Activated CD4-positive, alpha-beta T cell treated with anti-CD3 and anti-CD28 coated beads, Interleukin-2, amount 10 ng/mL, durations not matched to agents 24 days and 14 days (primary cell): ENCODE data around the gene FCHSD1. TPM values are rescaled to one million over a fixed set of nuclear protein-coding genes. Genes with fewer than 3 reads are reported as not detected.
A peak's percentile ranks its signal among the peaks of the same experiment; 100 is the strongest.

ENCODE experiments used
- DNase-seq: peaks from one replicate; pipeline ENCODE4 v3.0.0; 2022
- H3K27ac Mint-ChIP-seq: one replicate; pipeline ENCODE4 v1.8.0; 2022; ENCODE audit warnings: mild to moderate bottlenecking, mixed read lengths
- H3K27me3 Mint-ChIP-seq: one replicate; pipeline ENCODE4 v1.8.0; 2022; ENCODE audit warnings: mixed read lengths
- H3K36me3 Mint-ChIP-seq: one replicate; pipeline ENCODE4 v1.8.0; 2022; ENCODE audit warnings: low read depth, mild to moderate bottlenecking, mixed read lengths
- H3K4me1 Mint-ChIP-seq: one replicate; pipeline ENCODE4 v1.8.0; 2021; ENCODE audit warnings: mixed read lengths
- H3K4me3 Mint-ChIP-seq: one replicate; pipeline ENCODE4 v1.8.0; 2022; ENCODE audit warnings: mild to moderate bottlenecking, moderate library complexity, mixed read lengths
- H3K9me3 Mint-ChIP-seq: one replicate; pipeline ENCODE4 v1.8.0; 2021; ENCODE audit warnings: mixed read lengths
- intact Hi-C: fragments of 100-400 bp; cut with micrococcal nuclease; formaldehyde crosslinking; loops from one replicate; pipeline ENCODE4 v1.15.1; 2023
- total RNA-seq: library from RNA; stranded (reverse); gene quantifications from 2 replicates; pipeline ENCODE4 v1.2.3, GENCODE V29; 2022

The FCHSD1 gene
- total RNA-seq, 1 donor from 2014 or later = 33.1 TPM

DNA sequence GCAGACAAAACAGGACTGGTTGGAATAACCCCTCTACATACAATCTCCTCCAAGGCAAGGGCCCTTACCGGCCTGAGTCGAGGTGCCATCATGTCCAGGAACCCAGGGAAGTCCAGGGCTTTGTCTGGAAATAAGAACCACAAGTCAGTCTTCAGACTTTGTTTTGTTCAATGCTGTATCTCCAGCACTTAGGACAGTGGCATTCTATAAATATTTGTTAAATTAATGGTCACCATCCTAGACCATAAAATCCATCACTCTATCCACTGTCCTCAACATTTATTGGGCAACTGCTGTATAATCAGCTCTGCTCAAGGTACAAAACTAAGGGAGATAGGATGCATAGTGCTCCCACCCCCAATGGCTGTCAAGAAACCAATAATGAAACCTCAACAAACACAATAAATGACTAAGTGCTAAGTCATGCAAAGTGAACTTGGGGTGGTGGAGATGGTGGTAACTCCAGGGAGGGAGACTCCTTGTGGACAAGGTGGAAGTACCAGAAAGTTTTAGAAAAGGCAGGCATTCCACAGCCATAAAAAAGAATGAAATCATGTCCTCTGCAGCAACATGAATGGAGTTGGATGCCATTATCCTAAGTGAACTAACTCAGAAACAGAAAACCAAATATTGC is 9.5 kb downstream of the FCHSD1 start:
- intact Hi-C loops = loop anchor here (1.0 kb wide), 1 partner anchor 49 kb away; no protein-coding TSS in a partner anchor
- Mint-ChIP-seq H3K27ac (peak overlapping the region; percentile 62), H3K27me3 (no peaks in the 10 kb centered on the region), H3K36me3 (peaks cover 39% of the 10 kb centered on the region), H3K4me3 (no peak overlapping the region), H3K9me3 (no peaks in the 10 kb centered on the region), H3K4me1 (peaks cover 26% of the 10 kb centered on the region)
- no peak for DNase-seq

DNA sequence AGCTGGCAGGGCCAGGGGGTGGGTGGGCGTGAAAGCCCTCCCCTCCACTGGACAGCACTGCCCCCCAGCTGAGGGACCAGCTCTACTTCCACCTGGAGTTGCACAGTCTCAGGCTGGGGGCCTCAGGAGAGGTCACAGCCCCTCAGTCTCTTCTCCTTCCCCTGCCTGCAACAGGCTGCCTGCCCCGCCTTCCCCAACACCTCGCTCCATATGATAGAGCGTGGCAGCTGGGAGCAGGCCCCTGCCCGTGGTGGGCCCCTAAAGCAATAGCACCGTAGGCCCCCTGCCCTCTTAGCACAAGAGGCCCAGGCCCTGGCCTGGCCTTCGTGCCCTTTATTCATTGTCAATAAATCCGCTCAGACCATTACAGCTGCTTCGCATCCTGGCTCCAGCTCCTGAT is 10.5 kb downstream of the FCHSD1 start:
- DNase-seq = no peak
- Mint-ChIP-seq H3K27ac (no peak overlapping the region), H3K36me3 (peaks cover 36% of the 10 kb centered on the region), H3K27me3 (no peaks in the 10 kb centered on the region), H3K4me1 (peaks cover 30% of the 10 kb centered on the region), H3K4me3 (no peak overlapping the region), H3K9me3 (no peaks in the 10 kb centered on the region)
- intact Hi-C loops = no loop called here

DNA sequence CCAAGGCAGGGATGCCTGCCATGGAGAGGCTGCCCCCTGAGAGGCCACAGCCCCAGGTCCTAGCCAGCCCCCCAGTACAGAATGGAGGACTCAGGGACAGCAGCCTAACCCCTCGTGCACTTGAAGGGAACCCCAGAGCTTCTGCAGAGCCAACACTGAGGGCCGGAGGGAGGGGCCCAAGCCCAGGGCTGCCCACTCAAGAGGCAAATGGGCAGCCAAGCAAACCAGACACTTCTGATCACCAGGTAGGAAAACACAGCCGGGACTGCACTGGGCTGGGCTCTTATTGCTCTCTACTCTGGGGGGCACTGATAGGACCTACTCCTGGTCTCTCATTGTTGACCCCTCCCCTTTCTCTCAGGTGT is 11.2 kb downstream of the FCHSD1 start:
- Mint-ChIP-seq H3K9me3 (no peaks in the 10 kb centered on the region), H3K27ac (no peak overlapping the region), H3K4me3 (no peak overlapping the region), H3K36me3 (peaks cover 39% of the 10 kb centered on the region), H3K4me1 (peaks cover 35% of the 10 kb centered on the region), H3K27me3 (no peaks in the 10 kb centered on the region)
- intact Hi-C loops = no loop called here
- DNase-seq = no peak

DNA sequence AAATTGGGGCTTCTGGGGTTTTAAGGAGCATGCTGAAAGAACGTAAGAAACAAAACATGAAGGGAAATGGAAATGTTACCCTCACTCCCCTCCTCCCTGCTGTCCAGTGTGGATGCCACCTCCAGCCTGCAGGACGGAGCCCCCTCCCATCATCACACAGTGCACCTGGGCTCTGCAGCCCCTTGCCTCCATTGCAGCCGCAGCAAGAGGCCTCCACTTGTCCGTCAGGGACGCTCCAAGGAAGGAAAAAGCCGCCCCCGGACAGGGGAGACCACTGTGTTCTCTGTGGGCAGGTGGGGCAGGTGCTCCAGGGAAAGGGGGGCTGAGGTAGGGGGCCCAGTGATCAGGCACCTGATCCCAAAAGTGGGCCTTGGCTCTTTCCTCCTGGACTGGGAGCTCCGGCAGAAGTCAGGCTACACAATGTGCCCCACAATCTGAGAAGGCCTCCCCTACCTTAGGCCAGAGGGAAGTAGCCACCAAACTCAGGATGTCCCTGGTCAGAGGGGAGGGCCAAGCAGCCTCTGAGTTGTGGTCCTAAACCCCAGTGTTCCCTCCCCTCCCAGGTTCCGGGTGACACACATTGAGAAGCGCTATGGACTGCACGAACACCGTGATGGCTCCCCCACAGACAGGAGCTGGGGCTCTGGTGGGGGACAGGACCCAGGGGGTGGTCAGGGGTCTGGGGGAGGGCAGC is 11.7 kb downstream of the FCHSD1 start:
- H3K27ac Mint-ChIP-seq = peak overlapping the region; percentile 92
- H3K27me3 Mint-ChIP-seq = no peaks in the 10 kb centered on the region
- peaks cover 37% of the 10 kb centered on the region for H3K36me3 Mint-ChIP-seq
- peaks cover 38% of the 10 kb centered on the region for H3K4me1 Mint-ChIP-seq
- no peak overlapping the region for H3K4me3 Mint-ChIP-seq
- intact Hi-C loops = loop anchor here (10.0 kb wide), 1 partner anchor 315 kb away; the partner anchor contains the start of gene TAF7
- no peak for DNase-seq
- no peaks in the 10 kb centered on the region for H3K9me3 Mint-ChIP-seq

DNA sequence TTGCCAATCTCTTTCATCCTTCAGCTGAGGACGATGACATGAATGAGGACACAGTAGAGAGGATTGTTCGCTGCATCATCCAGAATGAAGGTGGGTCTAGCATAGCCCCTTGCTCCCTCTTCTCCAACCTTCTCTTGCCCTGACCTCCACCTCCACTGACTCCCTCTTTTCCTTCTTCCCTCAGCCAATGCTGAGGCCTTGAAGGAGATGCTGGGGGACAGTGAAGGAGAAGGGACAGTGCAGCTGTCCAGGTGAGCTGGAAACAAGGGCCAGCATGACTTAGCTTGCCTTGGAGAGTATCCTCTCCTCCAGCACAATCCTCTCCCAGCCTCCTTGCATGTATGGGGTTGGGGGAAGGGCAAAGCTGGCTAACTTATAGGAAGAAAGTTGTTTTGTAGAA is 12.4 kb downstream of the FCHSD1 start:
- no peaks in the 10 kb centered on the region for H3K9me3 Mint-ChIP-seq
- DNase-seq = no peak
- peak overlapping the region; percentile 96 for H3K4me3 Mint-ChIP-seq
- intact Hi-C loops = loop anchor here (10.0 kb wide), 1 partner anchor 314 kb away; the partner anchor contains the start of gene TAF7
- no peaks in the 10 kb centered on the region for H3K27me3 Mint-ChIP-seq
- H3K4me1 Mint-ChIP-seq = peaks cover 42% of the 10 kb centered on the region
- H3K36me3 Mint-ChIP-seq = peaks cover 39% of the 10 kb centered on the region
- H3K27ac Mint-ChIP-seq = peak overlapping the region; percentile 92

DNA sequence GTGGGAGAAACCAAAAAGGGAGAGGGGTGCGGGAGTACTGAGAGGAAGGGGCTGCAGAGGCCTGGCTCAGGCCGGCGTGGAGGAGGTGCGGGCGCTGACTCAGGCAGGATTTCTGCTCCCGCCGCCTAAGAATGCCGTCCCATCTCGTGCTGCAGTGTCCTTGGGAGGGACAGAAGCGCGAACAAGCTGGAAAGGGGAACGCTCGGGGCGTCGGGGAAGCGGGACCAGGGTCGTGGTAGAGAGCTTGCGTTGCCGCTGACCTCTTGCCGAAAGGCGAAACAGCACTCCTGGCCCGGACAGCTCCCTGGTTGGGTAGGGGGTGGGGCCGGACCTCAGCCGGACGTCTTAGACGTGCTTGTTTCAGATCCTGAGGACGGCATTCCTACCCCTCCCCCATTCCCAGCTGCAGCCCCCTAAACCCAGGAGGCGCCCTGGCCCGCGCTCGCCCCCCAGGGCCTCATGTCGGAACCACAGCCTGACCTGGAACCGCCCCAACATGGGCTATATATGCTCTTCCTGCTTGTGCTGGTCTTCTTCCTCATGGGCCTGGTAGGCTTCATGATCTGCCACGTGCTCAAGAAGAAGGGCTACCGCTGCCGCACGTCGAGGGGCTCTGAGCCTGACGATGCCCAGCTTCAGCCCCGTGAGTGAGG is 13.3 kb downstream of the FCHSD1 start:
- Mint-ChIP-seq H3K9me3 (no peaks in the 10 kb centered on the region), H3K27ac (peak overlapping the region; percentile 92), H3K4me3 (peak overlapping the region; percentile 96), H3K27me3 (no peaks in the 10 kb centered on the region), H3K4me1 (peaks cover 44% of the 10 kb centered on the region), H3K36me3 (peaks cover 38% of the 10 kb centered on the region)
- intact Hi-C loops = loop anchor here (10.0 kb wide), 1 partner anchor 313 kb away; the partner anchor contains the start of gene TAF7
- peak; percentile 87 for DNase-seq

DNA sequence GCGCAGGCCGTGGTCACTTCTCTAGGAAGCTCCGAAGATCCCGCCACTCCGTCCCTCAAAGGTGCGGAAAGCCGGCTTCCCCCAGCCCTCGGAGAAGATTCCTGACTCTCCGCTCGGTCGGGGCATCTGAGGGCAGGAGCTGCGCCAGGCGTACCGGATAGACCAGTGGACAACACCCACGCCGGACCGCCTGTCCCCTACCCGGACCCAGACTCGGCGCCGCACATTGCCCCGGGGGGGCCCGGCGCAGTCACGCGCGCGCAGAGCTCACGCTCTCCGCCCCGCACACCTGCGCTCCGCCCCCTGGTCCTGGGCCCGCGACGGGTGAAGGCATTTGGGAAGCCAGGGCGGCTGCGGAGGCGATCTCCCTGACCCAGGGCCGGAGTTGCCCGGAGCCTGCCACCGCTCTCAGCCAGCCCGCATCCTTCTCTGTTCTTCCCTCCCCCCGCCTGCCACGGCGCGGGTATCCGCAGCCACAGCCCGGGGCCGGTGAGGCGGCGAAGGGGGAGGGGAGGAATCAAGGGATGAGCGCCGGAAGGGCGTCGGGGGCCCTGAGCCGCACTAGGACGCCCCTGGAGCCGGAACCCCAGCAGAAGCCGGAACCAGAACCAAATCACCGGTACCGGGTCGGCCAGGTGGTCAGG is 14.0 kb downstream of the FCHSD1 start:
- H3K4me3 Mint-ChIP-seq = peak overlapping the region; percentile 96
- intact Hi-C loops = loop anchor here (10.0 kb wide), 1 partner anchor 312 kb away; the partner anchor contains the start of gene TAF7
- H3K4me1 Mint-ChIP-seq = peaks cover 48% of the 10 kb centered on the region
- no peaks in the 10 kb centered on the region for H3K27me3 Mint-ChIP-seq
- DNase-seq = peak; percentile 89
- H3K9me3 Mint-ChIP-seq = no peaks in the 10 kb centered on the region
- H3K36me3 Mint-ChIP-seq = peaks cover 35% of the 10 kb centered on the region
- H3K27ac Mint-ChIP-seq = peak overlapping the region; percentile 92

DNA sequence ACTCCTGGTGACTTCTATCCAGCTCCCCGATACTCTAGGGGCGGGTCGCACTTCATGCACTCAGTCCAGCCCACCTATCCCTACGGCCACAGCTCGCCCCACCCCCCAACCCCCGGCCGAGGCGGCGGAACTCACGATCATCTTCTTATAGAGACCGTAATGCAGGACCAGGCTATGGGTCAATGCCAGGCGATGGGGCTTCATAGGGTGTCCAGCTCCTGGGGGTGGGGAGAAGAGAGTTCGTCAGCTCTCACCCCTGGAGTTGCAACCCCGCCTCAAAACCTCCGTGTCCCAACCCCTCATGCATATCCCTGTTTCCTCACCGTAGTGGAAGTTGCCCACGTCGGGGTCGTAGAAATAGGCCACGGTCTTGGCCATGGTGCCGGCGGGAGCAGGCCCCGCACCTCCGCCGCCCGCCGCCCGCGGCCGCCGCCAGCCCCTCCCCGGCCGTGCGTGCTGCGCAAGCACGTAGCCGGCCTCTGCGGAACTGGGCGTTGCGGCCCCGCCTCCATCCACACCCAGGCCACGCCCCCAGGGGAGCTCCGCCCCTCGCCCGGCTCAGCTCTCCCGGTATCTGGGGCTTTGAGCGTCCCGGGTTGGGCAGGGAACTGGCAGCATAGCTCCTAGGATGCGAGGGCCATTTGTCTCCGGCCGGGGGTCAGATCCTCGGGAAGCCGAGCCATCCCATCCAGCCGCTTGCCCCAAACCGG is 14.7 kb downstream of the FCHSD1 start, which contains the start of the genes HDAC3 and RELL2:
TSS of gene HDAC3 (minus strand) at position 437 of the 710 bp plus-strand sequence. CDS start at position 378, 59 bp downstream.
TSS of gene RELL2 (plus strand) at position 585 of the 710 bp plus-strand sequence. CDS start 1,229 bp downstream, outside the sequence.
- Mint-ChIP-seq H3K27me3 (no peaks in the 10 kb centered on the region), H3K4me1 (peaks cover 43% of the 10 kb centered on the region), H3K27ac (peak within 1 kb of the TSS; percentile 92), H3K4me3 (peak within 1 kb of the TSS; percentile 96), H3K36me3 (peaks cover 29% of the 10 kb centered on the region), H3K9me3 (no peaks in the 10 kb centered on the region)
- peak; percentile 99 for DNase-seq
- intact Hi-C loops = loop anchor here (1.0 to 10.0 kb wide), 5 partner anchors 13 to 312 kb away; partner anchors contain the start of genes FCHSD1 and TAF7

DNA sequence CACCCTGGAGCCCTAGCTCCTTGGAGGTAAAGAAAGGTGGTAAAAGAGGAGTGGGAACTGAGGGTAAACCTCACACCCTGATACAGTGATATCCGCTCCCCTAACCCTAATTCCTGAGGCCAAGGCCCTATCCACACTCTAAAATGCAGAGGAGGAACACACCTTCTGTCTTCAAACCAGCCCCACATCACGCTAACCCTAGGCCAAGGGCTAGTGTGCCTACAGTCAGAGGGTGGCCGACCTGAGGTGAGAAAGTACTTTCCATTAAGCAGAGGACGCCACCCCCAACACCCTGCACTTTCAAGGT is 15.2 kb downstream of the FCHSD1 start:
- H3K9me3 Mint-ChIP-seq = no peaks in the 10 kb centered on the region
- peak overlapping the region; percentile 76 for H3K27ac Mint-ChIP-seq
- H3K4me3 Mint-ChIP-seq = peak overlapping the region; percentile 96
- no peak for DNase-seq
- H3K4me1 Mint-ChIP-seq = peaks cover 37% of the 10 kb centered on the region
- peaks cover 27% of the 10 kb centered on the region for H3K36me3 Mint-ChIP-seq
- intact Hi-C loops = loop anchor here (1.0 to 10.0 kb wide), 5 partner anchors 13 to 311 kb away; partner anchors contain the start of genes FCHSD1 and TAF7
- no peaks in the 10 kb centered on the region for H3K27me3 Mint-ChIP-seq

DNA sequence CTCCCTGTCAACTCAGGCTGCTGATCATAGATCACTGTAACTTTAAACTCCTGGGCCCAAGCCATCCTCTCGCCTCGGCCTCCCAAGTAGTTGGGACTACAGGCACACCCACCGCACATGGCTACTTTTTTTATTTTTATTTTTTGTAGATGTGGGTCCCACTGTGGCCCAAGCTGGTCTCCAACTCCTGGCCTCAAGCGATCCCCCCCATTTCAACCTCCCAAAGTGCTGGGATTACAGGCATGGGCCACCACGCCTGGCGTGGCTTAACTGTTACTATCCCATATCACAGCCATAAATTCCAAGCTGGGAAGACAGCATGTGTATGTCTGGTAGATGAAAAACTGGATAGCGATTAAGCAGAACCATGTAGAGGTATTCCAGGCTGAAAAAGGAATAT is 15.6 kb downstream of the FCHSD1 start:
- H3K9me3 Mint-ChIP-seq = no peaks in the 10 kb centered on the region
- H3K27me3 Mint-ChIP-seq = no peaks in the 10 kb centered on the region
- peak overlapping the region; percentile 76 for H3K27ac Mint-ChIP-seq
- peaks cover 35% of the 10 kb centered on the region for H3K4me1 Mint-ChIP-seq
- peaks cover 22% of the 10 kb centered on the region for H3K36me3 Mint-ChIP-seq
- DNase-seq = no peak
- peak overlapping the region; percentile 96 for H3K4me3 Mint-ChIP-seq
- intact Hi-C loops = loop anchor here (1.0 to 10.0 kb wide), 5 partner anchors 12 to 311 kb away; partner anchors contain the start of genes FCHSD1 and TAF7

DNA sequence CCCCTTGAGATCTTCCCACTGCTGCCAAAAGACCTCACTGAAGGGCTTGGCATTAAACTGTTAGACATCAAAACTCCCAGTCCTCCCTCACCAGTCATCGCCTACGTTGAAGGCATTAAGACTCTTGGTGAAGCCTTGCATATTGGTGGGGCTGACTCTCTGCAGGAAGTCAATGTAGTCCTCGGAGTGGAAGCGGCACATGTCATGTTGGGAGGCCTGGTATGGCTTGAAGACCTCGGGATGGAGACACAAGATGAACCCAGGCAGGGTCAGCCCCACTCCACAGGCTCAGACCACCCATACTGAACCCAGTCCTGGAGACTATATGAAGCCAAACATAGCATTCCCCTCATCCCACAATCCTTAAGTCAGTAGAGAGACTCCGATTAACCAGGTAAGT is 16.5 kb downstream of the FCHSD1 start:
- Mint-ChIP-seq H3K9me3 (no peaks in the 10 kb centered on the region), H3K4me1 (peaks cover 35% of the 10 kb centered on the region), H3K4me3 (peak overlapping the region; percentile 96), H3K27ac (no peak overlapping the region), H3K27me3 (no peaks in the 10 kb centered on the region), H3K36me3 (peaks cover 27% of the 10 kb centered on the region)
- intact Hi-C loops = loop anchor here (10.0 kb wide), 1 partner anchor 310 kb away; the partner anchor contains the start of gene TAF7
- no peak for DNase-seq

DNA sequence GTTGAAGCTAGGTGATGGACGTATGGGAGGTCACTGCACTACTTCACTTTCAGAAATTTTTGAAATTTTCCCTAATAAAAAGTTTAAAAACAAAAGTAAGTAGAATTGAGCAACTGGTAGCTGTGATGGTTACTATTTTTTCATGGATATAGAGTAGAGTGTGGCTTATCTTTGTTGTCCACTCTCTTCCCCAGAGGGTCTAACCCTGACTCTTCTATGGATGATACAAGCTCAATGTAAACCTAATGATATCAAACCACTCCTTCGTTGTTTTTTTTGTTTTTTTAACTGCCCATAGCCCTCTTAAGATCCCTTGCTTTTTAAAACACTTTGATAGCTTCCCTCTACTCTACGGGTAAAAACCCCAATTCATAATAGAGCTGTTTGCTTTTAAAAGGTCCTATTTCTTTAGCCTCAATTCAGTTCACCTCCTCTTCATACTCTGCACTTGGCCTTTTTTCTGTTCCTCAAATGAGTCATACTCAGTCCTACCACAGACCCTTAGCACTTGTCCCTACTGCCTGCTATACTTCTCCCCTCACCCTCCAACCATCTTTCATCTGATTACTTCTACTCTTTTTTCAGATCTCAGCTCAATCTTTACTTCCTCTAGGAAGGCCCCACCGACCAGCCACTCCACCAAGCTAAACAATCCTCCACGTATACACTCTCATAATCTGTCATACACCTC is 17.2 kb downstream of the FCHSD1 start:
- Mint-ChIP-seq H3K27ac (peak overlapping the region; percentile 57), H3K27me3 (no peaks in the 10 kb centered on the region), H3K36me3 (peaks cover 30% of the 10 kb centered on the region), H3K4me1 (peaks cover 33% of the 10 kb centered on the region), H3K4me3 (peak overlapping the region; percentile 38), H3K9me3 (no peaks in the 10 kb centered on the region)
- DNase-seq = no peak
- intact Hi-C loops = loop anchor here (10.0 kb wide), 1 partner anchor 309 kb away; the partner anchor contains the start of gene TAF7
